ENCODE measurements around the gene GPR173. TPM values are rescaled to one million over a fixed set of nuclear protein-coding genes. Genes with fewer than 3 reads are reported as not detected.

Gene GPR173
- total RNA-seq, 1 donor from 2014 or later: 7.9 TPM

DNA sequence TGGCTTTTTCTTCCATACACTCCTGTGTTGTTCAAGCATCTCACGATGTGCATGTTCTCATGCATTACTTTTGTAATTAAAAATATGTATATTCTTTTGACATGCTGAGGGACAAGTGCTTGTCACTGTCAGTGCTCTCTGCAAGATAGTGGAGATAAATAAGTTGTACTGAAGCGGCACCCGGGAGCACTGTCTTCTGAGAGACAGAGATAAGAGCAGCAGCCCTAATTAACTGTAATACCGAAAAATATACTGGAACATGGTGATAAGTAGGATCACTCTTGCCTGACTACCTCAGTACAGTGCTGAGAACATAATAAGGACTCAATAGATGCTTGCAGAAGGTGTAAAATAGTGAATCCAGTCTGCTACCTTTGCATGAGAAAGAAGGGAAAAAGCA, 9.4 kb upstream of the GPR173 start:
- H3K36me3 Mint-ChIP-seq (ENCODE audit: low read depth): no peaks in the 10 kb centered on the region
- TF ChIP-seq, protein P1, sequence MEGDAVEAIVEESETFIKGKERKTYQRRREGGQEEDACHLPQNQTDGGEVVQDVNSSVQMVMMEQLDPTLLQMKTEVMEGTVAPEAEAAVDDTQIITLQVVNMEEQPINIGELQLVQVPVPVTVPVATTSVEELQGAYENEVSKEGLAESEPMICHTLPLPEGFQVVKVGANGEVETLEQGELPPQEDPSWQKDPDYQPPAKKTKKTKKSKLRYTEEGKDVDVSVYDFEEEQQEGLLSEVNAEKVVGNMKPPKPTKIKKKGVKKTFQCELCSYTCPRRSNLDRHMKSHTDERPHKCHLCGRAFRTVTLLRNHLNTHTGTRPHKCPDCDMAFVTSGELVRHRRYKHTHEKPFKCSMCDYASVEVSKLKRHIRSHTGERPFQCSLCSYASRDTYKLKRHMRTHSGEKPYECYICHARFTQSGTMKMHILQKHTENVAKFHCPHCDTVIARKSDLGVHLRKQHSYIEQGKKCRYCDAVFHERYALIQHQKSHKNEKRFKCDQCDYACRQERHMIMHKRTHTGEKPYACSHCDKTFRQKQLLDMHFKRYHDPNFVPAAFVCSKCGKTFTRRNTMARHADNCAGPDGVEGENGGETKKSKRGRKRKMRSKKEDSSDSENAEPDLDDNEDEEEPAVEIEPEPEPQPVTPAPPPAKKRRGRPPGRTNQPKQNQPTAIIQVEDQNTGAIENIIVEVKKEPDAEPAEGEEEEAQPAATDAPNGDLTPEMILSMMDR (IDR thresholded peaks at IDR 0.05): no peak
- H3K27ac Mint-ChIP-seq (ENCODE audit: unreplicated experiment): no peak overlapping the region
- no peaks in the 10 kb centered on the region for H3K4me1 Mint-ChIP-seq (ENCODE audit: low read depth)
- peaks cover 12% of the 10 kb centered on the region for H3K27me3 Mint-ChIP-seq (ENCODE audit: low read depth)
- peaks cover 6% of the 10 kb centered on the region for H3K9me3 Mint-ChIP-seq (ENCODE audit: low read depth)
- H3K4me3 Mint-ChIP-seq (ENCODE audit: unreplicated experiment): no peak overlapping the region
- DNase-seq (ENCODE audit: low spot score): no peak

DNA sequence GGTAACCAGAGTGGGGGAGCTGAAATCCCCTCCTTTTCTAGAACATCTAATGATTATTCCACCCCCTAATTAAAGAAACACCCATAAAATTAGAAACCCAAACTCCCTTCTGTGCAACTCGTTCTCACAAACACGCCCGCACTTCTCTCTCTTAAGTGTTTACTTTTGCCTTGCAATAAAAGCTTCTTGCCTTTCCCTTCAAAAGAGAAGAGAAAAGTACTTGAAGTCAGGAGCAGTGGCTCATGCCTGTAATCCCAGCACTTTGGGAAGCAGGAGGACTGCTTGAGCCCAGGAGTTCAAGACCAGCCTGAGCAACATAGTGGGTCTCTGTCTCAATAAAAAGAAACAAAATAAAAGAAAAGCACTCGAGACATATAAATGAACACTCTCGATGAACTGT, 3.6 kb upstream of the GPR173 start:
- Mint-ChIP-seq H3K27ac (ENCODE audit: unreplicated experiment) (no peak overlapping the region), H3K9me3 (ENCODE audit: low read depth) (no peaks in the 10 kb centered on the region), H3K27me3 (ENCODE audit: low read depth) (no peaks in the 10 kb centered on the region), H3K4me3 (ENCODE audit: unreplicated experiment) (no peak overlapping the region), H3K4me1 (ENCODE audit: low read depth) (peaks cover 5% of the 10 kb centered on the region), H3K36me3 (ENCODE audit: low read depth) (no peaks in the 10 kb centered on the region)
- TF ChIP-seq, protein P1 (IDR thresholded peaks at IDR 0.05): no peak
- DNase-seq (ENCODE audit: low spot score): no peak

DNA sequence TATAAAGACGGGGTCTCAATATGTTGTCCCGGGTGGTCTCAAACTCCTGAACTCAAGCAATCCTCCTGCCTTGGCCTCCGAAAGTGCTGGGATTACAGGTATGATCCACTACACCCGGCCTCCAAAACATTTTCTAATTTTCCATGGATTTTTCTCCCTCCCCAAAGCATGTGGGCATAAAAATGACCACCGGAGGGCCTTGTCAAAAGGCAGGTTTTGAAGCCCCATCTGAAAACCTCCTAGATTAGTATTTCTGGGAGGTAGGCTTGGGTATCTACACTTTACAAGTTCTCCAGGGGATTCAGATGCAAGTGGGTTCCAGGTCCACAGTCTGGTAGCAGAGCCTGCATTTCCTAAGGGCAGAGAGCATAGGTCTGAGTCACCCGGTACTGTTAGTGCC, 1.4 kb upstream of the GPR173 start:
- TF ChIP-seq, protein P1 (IDR thresholded peaks at IDR 0.05): peak; percentile 63
- H3K4me1 Mint-ChIP-seq (ENCODE audit: low read depth): peaks cover 5% of the 10 kb centered on the region
- no peak overlapping the region for H3K27ac Mint-ChIP-seq (ENCODE audit: unreplicated experiment)
- H3K9me3 Mint-ChIP-seq (ENCODE audit: low read depth): no peaks in the 10 kb centered on the region
- H3K4me3 Mint-ChIP-seq (ENCODE audit: unreplicated experiment): no peak overlapping the region
- H3K27me3 Mint-ChIP-seq (ENCODE audit: low read depth): no peaks in the 10 kb centered on the region
- no peak for DNase-seq (ENCODE audit: low spot score)
- H3K36me3 Mint-ChIP-seq (ENCODE audit: low read depth): no peaks in the 10 kb centered on the region

DNA sequence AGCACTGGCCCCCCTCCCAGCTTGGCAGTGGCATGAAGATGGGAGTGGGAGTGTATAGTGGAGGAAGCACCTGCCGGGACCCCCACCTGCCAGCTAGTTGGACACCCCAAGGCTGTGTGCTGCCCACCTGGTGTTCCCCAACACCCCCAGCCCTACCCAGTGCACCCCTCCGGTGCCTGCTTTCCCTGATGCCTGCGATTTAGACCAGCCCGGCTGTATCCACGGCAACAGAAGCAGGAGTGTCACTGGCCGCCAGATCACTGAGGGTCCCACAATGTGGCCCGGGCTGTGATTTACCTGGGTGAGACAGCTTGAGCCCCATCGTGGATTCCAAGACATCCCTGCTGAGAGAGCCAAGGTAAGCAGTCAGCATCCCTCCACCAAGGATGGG, 533 bp downstream of the GPR173 start:
- no peak for DNase-seq (ENCODE audit: low spot score)
- Mint-ChIP-seq H3K4me3 (ENCODE audit: unreplicated experiment) (no peak overlapping the region), H3K27ac (ENCODE audit: unreplicated experiment) (no peak overlapping the region), H3K4me1 (ENCODE audit: low read depth) (peaks cover 8% of the 10 kb centered on the region), H3K9me3 (ENCODE audit: low read depth) (no peaks in the 10 kb centered on the region), H3K27me3 (ENCODE audit: low read depth) (no peaks in the 10 kb centered on the region), H3K36me3 (ENCODE audit: low read depth) (no peaks in the 10 kb centered on the region)
- TF ChIP-seq, protein P1 (IDR thresholded peaks at IDR 0.05): no peak

DNA sequence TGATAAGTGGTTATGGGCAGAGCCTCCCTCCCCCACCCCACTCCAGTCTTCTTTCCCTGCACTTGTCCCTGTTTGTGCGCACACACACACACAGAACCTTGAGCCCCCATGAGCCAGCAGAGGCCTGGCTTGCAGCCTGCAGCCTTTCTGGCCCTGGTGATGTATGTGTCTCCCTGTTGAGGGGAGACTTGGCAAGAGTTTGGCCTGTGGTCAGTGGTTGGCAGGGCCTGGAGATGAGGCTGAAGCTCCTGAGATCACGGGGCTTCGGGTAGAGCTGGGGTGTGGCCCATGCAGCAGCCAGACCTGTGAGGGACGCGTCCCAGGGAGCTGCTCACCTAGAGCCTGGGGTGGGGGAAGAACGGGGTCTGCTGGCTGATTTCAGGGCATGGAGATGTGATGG, 2.3 kb downstream of the GPR173 start:
- Mint-ChIP-seq H3K36me3 (ENCODE audit: low read depth) (no peaks in the 10 kb centered on the region), H3K9me3 (ENCODE audit: low read depth) (no peaks in the 10 kb centered on the region), H3K4me3 (ENCODE audit: unreplicated experiment) (no peak overlapping the region), H3K27me3 (ENCODE audit: low read depth) (no peaks in the 10 kb centered on the region), H3K4me1 (ENCODE audit: low read depth) (peaks cover 8% of the 10 kb centered on the region), H3K27ac (ENCODE audit: unreplicated experiment) (no peak overlapping the region)
- no peak for DNase-seq (ENCODE audit: low spot score)
- TF ChIP-seq, protein P1 (IDR thresholded peaks at IDR 0.05): no peak
